Uterus (tissue), 4 donors: ENCODE measurements around the gene TRNT1. TPM values are rescaled to one million over a fixed set of nuclear protein-coding genes. Genes with fewer than 3 reads are reported as not detected.

ENCODE experiments used
- DNase-seq, 2 donors: peaks; one replicate each; pipeline ENCODE4 v3.0.0-alpha.2; 2019 to 2020
- H3K27ac ChIP-seq, 2 donors: fragments of 200-600 bp; sonication (generic); 1 replicate in 1 of 2; 2 replicates in 1 of 2; pipeline ENCODE4 v1.5.1; 2016 to 2018
- H3K27me3 ChIP-seq, 2 donors: fragments of 200-600 bp; sonication (generic); one replicate each; pipeline ENCODE4 v1.5.1; 2018 to 2019; ENCODE audit warnings: control low read depth in 1 of 2
- H3K36me3 ChIP-seq, 2 donors: fragments of 200-600 bp; sonication (generic); one replicate each; pipeline ENCODE4 v1.5.1; 2019; ENCODE audit warnings: control low read depth in 1 of 2
- H3K4me1 ChIP-seq, 2 donors: fragments of 200-600 bp; sonication (generic); one replicate each; pipeline ENCODE4 v1.5.1; 2018 to 2019; ENCODE audit warnings: control low read depth in 1 of 2
- H3K4me3 ChIP-seq, 2 donors: fragments of 200-600 bp; sonication (generic); 1 replicate in 1 of 2; 2 replicates in 1 of 2; pipeline ENCODE4 v1.5.1; 2018 to 2019; ENCODE audit warnings: mild to moderate bottlenecking in 1 of 2
- H3K9me3 ChIP-seq, 2 donors: fragments of 200-600 bp; sonication (generic); one replicate each; pipeline ENCODE4 v1.5.1; 2019; ENCODE audit warnings: control low read depth in 1 of 2
- POLR2A ChIP-seq, 2 donors: fragments of 450-650 bp; IDR thresholded peaks; one replicate each; pipeline ENCODE4 v1.6.1; 2016; ENCODE audit warnings: antibody characterized with exemption in 2 of 2, mild to moderate bottlenecking in 1 of 2, moderate library complexity in 1 of 2
- intact Hi-C: fragments of 100-400 bp; cut with DNase I; formaldehyde crosslinking; loops from one replicate; pipeline ENCODE4 v1.15.1; 2023; ENCODE audit warnings: low total_unique reads
- total RNA-seq, 4 donors: library from RNA; depleted of rRNA in 3 of 4; stranded (reverse); fragments of >200 nt in 3 of 4; gene quantifications; one replicate each; pipeline versions ENCODE4 v1.1.0 to v1.2.4, GENCODE V29; 2014 to 2023
- TF ChIP-seq, protein P1 (sequence below), 4 experiments: fragments of 200-600 bp in 2 of 4; fragments of 450-650 bp in 2 of 4; sonication (generic) in 2 of 4; IDR thresholded peaks; one replicate each; pipeline ENCODE4 v1.5.1; 2016 to 2019; ENCODE audit warnings: antibody characterized with exemption in 4 of 4, mild to moderate bottlenecking in 2 of 4, moderate library complexity in 1 of 4
- donor health status: DM: yes; HTN: yes; CAD: no.

TRNT1 gene
- total RNA-seq, 4 donors from 2014 or later, result 12.9 to 38.5 (median 22.8) TPM

DNA sequence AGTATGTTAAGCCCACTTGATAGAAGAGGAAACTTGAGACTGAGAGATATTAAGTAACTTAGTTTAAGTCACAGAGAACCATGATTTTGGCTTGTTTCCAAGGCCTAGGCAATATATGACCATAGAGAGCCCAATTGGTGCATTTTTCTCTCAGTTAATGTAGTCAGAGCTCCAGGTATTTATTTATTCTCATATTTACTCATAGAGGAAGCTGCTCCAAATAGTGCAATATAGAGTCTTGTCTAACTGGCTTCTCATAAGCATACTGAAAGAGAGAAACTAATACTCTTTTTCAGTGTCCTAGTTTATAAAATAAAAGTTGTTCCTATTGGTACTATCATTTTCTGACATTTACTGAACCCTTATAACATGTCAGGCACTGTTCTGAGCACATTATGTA lies 15.2 kb downstream of the TRNT1 start:
- H3K9me3 ChIP-seq, result no peaks in the 10 kb centered on the region
- H3K27me3 ChIP-seq, result no peaks in the 10 kb centered on the region
- H3K4me3 ChIP-seq, result no peak overlapping the region
- TF ChIP-seq, protein P1, sequence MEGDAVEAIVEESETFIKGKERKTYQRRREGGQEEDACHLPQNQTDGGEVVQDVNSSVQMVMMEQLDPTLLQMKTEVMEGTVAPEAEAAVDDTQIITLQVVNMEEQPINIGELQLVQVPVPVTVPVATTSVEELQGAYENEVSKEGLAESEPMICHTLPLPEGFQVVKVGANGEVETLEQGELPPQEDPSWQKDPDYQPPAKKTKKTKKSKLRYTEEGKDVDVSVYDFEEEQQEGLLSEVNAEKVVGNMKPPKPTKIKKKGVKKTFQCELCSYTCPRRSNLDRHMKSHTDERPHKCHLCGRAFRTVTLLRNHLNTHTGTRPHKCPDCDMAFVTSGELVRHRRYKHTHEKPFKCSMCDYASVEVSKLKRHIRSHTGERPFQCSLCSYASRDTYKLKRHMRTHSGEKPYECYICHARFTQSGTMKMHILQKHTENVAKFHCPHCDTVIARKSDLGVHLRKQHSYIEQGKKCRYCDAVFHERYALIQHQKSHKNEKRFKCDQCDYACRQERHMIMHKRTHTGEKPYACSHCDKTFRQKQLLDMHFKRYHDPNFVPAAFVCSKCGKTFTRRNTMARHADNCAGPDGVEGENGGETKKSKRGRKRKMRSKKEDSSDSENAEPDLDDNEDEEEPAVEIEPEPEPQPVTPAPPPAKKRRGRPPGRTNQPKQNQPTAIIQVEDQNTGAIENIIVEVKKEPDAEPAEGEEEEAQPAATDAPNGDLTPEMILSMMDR (IDR thresholded peaks at IDR 0.05), result no peak
- no peak for TF ChIP-seq POLR2A (IDR thresholded peaks at IDR 0.05)
- intact Hi-C loops, result no loop called here
- DNase-seq, result no peak
- no peaks in the 10 kb centered on the region for H3K4me1 ChIP-seq
- no peaks in the 10 kb centered on the region for H3K36me3 ChIP-seq
- H3K27ac ChIP-seq, result no peak overlapping the region

DNA sequence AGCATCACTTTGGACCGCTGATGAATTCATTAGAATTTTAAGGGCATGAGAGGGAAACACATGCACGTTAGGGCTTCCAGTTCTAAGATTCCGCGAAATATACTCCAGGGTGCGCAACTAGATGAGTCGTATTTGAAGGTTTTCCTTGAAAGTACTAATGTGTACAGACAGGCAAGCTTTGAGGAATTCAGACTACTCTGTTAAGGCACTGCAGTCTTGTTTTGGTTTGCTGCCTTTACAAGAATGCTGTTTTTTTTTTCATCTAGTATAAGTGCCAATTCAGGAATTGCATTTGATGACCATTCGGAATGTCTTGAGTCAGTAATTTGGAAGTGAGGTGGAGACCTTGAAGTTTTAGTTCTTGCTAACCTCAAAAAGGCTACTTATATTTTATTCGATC lies 19.1 kb downstream of the TRNT1 start:
- Histone ChIP-seq H3K27me3 (no peaks in the 10 kb centered on the region), H3K27ac (no peak overlapping the region), H3K4me1 (no peaks in the 10 kb centered on the region), H3K36me3 (no peaks in the 10 kb centered on the region), H3K4me3 (no peak overlapping the region), H3K9me3 (no peaks in the 10 kb centered on the region)
- no peak for DNase-seq
- intact Hi-C loops, result no loop called here
- TF ChIP-seq, protein P1 (IDR thresholded peaks at IDR 0.05), result no peak
- no peak for TF ChIP-seq POLR2A (IDR thresholded peaks at IDR 0.05)

DNA sequence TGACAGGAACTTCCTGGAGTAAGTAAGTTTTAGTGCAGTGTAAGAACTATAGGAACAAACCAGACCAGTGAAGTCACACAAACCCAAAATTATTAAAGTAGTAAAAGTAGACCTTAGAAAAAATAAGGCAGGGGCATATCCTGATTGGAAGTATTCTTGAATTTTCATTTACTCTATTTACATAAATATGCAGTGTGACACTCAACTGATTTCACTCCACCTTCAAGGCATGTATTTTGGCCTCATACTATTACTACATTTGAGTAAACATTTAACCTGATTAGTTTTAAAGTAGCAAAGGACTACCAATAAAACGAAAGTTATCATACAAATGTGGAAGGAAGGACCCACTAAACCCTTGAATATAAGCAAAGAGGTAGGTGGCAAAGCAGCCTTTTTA lies 22.8 kb downstream of the TRNT1 start:
- no peak overlapping the region for H3K27ac ChIP-seq

DNA sequence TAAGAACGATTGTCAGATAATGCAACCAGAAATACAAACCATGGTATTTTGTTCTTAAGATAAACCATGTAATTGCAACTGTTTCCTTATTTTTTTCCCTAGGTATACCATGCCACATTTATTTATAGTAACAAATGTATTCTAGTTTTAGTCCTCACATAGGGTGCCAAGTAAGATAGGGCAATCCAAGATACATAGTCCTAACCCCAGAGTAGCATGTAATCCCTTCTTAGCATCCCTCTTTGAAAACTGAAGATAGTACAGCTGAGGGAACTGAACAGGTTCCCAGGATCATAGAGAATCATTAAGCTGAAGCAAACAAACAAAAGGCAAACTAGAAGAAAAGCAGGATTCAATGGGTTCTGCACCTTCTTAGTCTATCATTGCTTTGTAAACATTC lies 24.8 kb downstream of the TRNT1 start:
- TF ChIP-seq, protein P1 (IDR thresholded peaks at IDR 0.05), result no peak
- no peak for TF ChIP-seq POLR2A (IDR thresholded peaks at IDR 0.05)

More for the DNA sequence above, 22.8 kb downstream of the TRNT1 start:
- Histone ChIP-seq H3K4me1 (no peaks in the 10 kb centered on the region), H3K9me3 (no peaks in the 10 kb centered on the region), H3K27me3 (no peaks in the 10 kb centered on the region), H3K36me3 (no peaks in the 10 kb centered on the region), H3K4me3 (no peak overlapping the region)
- DNase-seq, result no peak
- TF ChIP-seq, protein P1 (IDR thresholded peaks at IDR 0.05), result no peak
- TF ChIP-seq POLR2A (IDR thresholded peaks at IDR 0.05), result no peak
- intact Hi-C loops, result no loop called here

DNA sequence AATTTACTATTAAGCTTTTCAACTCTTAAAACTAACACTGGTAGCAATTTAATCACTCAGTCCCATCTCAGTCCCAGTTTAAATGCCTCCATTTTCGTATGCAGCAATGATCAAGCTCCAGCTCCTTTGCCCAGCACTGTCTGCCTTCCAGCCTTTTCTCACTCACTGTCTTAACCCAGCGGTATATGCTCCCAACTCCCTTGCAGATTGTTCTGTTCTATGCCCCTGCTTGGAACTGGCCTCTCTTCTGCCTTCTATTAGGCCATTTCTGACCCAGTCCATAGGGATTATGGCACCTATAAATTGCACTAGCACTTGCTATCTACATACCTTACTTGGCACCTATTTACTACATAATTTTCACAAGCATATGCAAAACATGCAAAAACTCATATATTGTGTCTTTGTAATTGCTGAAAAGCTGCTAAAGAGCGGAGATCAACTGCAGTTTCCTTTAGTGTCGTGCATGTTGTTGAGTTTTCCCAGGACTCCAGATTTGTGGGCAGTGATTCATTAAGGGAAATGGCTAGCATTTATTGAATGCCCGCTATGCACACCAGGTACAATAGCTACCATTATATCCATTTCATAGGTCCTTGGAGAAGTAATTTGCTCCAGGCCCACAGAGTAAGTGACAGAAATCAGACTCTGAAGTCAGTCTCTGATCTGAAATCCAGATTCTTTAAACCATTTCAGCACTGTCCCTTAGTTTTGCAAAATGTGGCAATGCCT lies 28.3 kb downstream of the TRNT1 start:
- Histone ChIP-seq H3K27ac (no peak overlapping the region), H3K36me3 (no peaks in the 10 kb centered on the region)
- intact Hi-C loops, result no loop called here

More for the DNA sequence above, 24.8 kb downstream of the TRNT1 start:
- intact Hi-C loops, result no loop called here
- Histone ChIP-seq H3K9me3 (no peaks in the 10 kb centered on the region), H3K27me3 (no peaks in the 10 kb centered on the region), H3K4me1 (no peaks in the 10 kb centered on the region), H3K4me3 (no peak overlapping the region), H3K36me3 (no peaks in the 10 kb centered on the region), H3K27ac (no peak overlapping the region)
- no peak for DNase-seq

More for the DNA sequence above, 28.3 kb downstream of the TRNT1 start:
- no peak for TF ChIP-seq POLR2A (IDR thresholded peaks at IDR 0.05)
- TF ChIP-seq, protein P1 (IDR thresholded peaks at IDR 0.05), result no peak
- Histone ChIP-seq H3K9me3 (no peaks in the 10 kb centered on the region), H3K4me3 (no peak overlapping the region), H3K27me3 (no peaks in the 10 kb centered on the region), H3K4me1 (no peaks in the 10 kb centered on the region)
- no peak for DNase-seq
